ENCODE results near the gene WASF3. TPM values are rescaled to one million over a fixed set of nuclear protein-coding genes. Genes with fewer than 3 reads are reported as not detected.

Gene WASF3
- total RNA-seq, 1 experiment from 2014 or later = 0.31 TPM

GRCh38 chr13:26531742-26532141 is 25.7 kb upstream of the WASF3 start:
- no peaks in the 10 kb centered on the region for H4K20me1 ChIP-seq (ENCODE audit: insufficient read depth)
- H3K79me2 ChIP-seq (ENCODE audit: low read depth) = no peaks in the 10 kb centered on the region
- BruUV-seq (replicated peaks) = no TSS peak
- no peaks in the 10 kb centered on the region for H3K9me3 ChIP-seq (ENCODE audit: insufficient read depth, low read depth)
- no peaks in the 10 kb centered on the region for H3K36me3 ChIP-seq (ENCODE audit: low read depth)
- no peaks in the 10 kb centered on the region for H3K9me2 ChIP-seq (ENCODE audit: insufficient read depth)
- H3K27me3 ChIP-seq (ENCODE audit: insufficient read depth, low read depth) = peaks cover 25% of the 10 kb centered on the region
- H3K27ac ChIP-seq = no peak overlapping the region
- DNase-seq = no peak
- H3K4me2 ChIP-seq = no peak overlapping the region
- H3K4me1 ChIP-seq (replicated peaks; ENCODE audit: insufficient read depth) = no peaks in the 10 kb centered on the region
- TF ChIP-seq EZH2 (IDR thresholded peaks at IDR 0.05; ENCODE audit: low read depth) (no peak), CTCF (conservative IDR thresholded peaks at IDR 0.05) (no peak)
- H2AFZ ChIP-seq = no peak overlapping the region
- CTCF ChIA-PET = no interaction called here
- no peaks in the 10 kb centered on the region for H3F3A ChIP-seq (ENCODE audit: insufficient read depth, low read depth)
- intact Hi-C loops (cut with micrococcal nuclease; ENCODE audit: unreplicated experiment) = no loop called here
- POLR2A ChIA-PET (ENCODE audit: unreplicated experiment) = no interaction called here
- H3K4me3 ChIP-seq = no peak overlapping the region

- Histone ChIP-seq H3F3A (ENCODE audit: insufficient read depth, low read depth) (no peaks in the 10 kb centered on the region), H3K27ac (no peak overlapping the region), H3K4me1 (replicated peaks; ENCODE audit: insufficient read depth) (no peaks in the 10 kb centered on the region), H3K79me2 (ENCODE audit: low read depth) (no peaks in the 10 kb centered on the region), H3K4me3 (no peak overlapping the region), H3K36me3 (ENCODE audit: low read depth) (no peaks in the 10 kb centered on the region), H2AFZ (no peak overlapping the region), H4K20me1 (ENCODE audit: insufficient read depth) (no peaks in the 10 kb centered on the region), H3K9me2 (ENCODE audit: insufficient read depth) (no peaks in the 10 kb centered on the region), H3K4me2 (no peak overlapping the region), H3K27me3 (ENCODE audit: insufficient read depth, low read depth) (peaks cover 36% of the 10 kb centered on the region), H3K9me3 (ENCODE audit: insufficient read depth, low read depth) (no peaks in the 10 kb centered on the region)
- ChIA-PET POLR2A (ENCODE audit: unreplicated experiment) (no interaction called here), CTCF (no interaction called here)
- no peak for DNase-seq
- intact Hi-C loops (cut with micrococcal nuclease; ENCODE audit: unreplicated experiment) = no loop called here
- BruUV-seq (replicated peaks) = no TSS peak
- TF ChIP-seq EZH2 (IDR thresholded peaks at IDR 0.05; ENCODE audit: low read depth) (no peak), CTCF (conservative IDR thresholded peaks at IDR 0.05) (no peak)
Observed at GRCh38 chr13:26534036-26534726, 23.3 kb upstream of the WASF3 start.

GRCh38 chr13:26538363-26539317 is 18.8 kb upstream of the WASF3 start:
- CTCF ChIA-PET = interaction anchor here (0.7 kb wide), 1 partner anchor 17 kb away, joined by 3 read pairs; no protein-coding TSS in a partner anchor
- Histone ChIP-seq H4K20me1 (ENCODE audit: insufficient read depth) (no peaks in the 10 kb centered on the region), H2AFZ (no peak overlapping the region), H3K9me2 (ENCODE audit: insufficient read depth) (no peaks in the 10 kb centered on the region), H3K4me3 (no peak overlapping the region), H3K4me1 (replicated peaks; ENCODE audit: insufficient read depth) (no peaks in the 10 kb centered on the region), H3K27me3 (ENCODE audit: insufficient read depth, low read depth) (peaks cover 63% of the 10 kb centered on the region), H3K79me2 (ENCODE audit: low read depth) (no peaks in the 10 kb centered on the region), H3K36me3 (ENCODE audit: low read depth) (no peaks in the 10 kb centered on the region), H3K27ac (no peak overlapping the region), H3K4me2 (no peak overlapping the region), H3K9me3 (ENCODE audit: insufficient read depth, low read depth) (no peaks in the 10 kb centered on the region), H3F3A (ENCODE audit: insufficient read depth, low read depth) (no peaks in the 10 kb centered on the region)
- POLR2A ChIA-PET (ENCODE audit: unreplicated experiment) = no interaction called here
- no peak for DNase-seq
- TF ChIP-seq EZH2 (IDR thresholded peaks at IDR 0.05; ENCODE audit: low read depth) (no peak), CTCF (conservative IDR thresholded peaks at IDR 0.05) (no peak)
- intact Hi-C loops (cut with micrococcal nuclease; ENCODE audit: unreplicated experiment) = no loop called here
- BruUV-seq (replicated peaks) = no TSS peak
